GM12878 (cell line): ENCODE results near the gene INSIG1.

Experiments used
- BMI1 ChIP-seq: fragments of 450-650 bp; IDR thresholded peaks from 2 replicates; pipeline ENCODE4 v1.6.1; 2016; ENCODE audit warnings: mild to moderate bottlenecking, moderate library complexity, borderline replicate concordance
- CEBPZ ChIP-seq: fragments of 150-350 bp; IDR thresholded peaks from 2 replicates; pipeline ENCODE4 v1.6.1; 2016; ENCODE audit warnings: low read depth, low read length
- EP300 ChIP-seq, 2 experiments: fragments of 150-350 bp in 1 of 2; IDR thresholded peaks; 2 replicates each; pipeline ENCODE4 v1.6.1; 2011 to 2012; ENCODE audit warnings: low read depth in 2 of 2, low read length in 2 of 2, borderline replicate concordance in 1 of 2, improper control_type of control experiment in 1 of 2, inconsistent platforms in 1 of 2; ENCODE audit not compliant: control insufficient read depth in 1 of 2
- ESRRA ChIP-seq: IDR thresholded peaks from 2 replicates; pipeline ENCODE4 v1.6.1; 2012; ENCODE audit warnings: mild to moderate bottlenecking, low read length, improper control_type of control experiment
- EZH2 ChIP-seq: IDR thresholded peaks from 2 replicates; pipeline ENCODE4 v1.6.1; 2012; ENCODE audit warnings: low read depth, mild to moderate bottlenecking, control low read depth, inconsistent platforms, low read length, borderline replicate concordance; ENCODE audit not compliant: control insufficient read depth
- IRF3 ChIP-seq: fragments of 450-650 bp; IDR thresholded peaks from 2 replicates; pipeline ENCODE4 v1.6.1; 2014; ENCODE audit warnings: mild to moderate bottlenecking
- POLR2AphosphoS2 ChIP-seq: IDR thresholded peaks from 2 replicates; pipeline ENCODE4 v1.6.1; 2011; ENCODE audit warnings: low read depth, mild to moderate bottlenecking, low read length, improper control_type of control experiment, moderate library complexity
- RFX5 ChIP-seq: IDR thresholded peaks from 2 replicates; pipeline ENCODE4 v1.6.1; 2011; ENCODE audit warnings: low read depth, low read length, improper control_type of control experiment
- TCF12 ChIP-seq: IDR thresholded peaks from 2 replicates; pipeline ENCODE4 v1.6.1; 2011; ENCODE audit warnings: low read depth, mild to moderate bottlenecking, low read length
- ZNF274 ChIP-seq: IDR thresholded peaks from one replicate; pipeline ENCODE4 v1.8.0; 2011; ENCODE audit not compliant: insufficient read length, insufficient read depth
- TF ChIP-seq, protein P1 (sequence below), 3 experiments: IDR thresholded peaks in 2 of 3; conservative IDR thresholded peaks in 1 of 3; 2 replicates each; pipeline ENCODE4 v1.5.1; 2011; ENCODE audit warnings: low read depth in 3 of 3, low read length in 3 of 3, mild to moderate bottlenecking in 3 of 3, control low read depth in 2 of 3, moderate library complexity in 2 of 3, inconsistent platforms in 1 of 3, mixed read lengths in 1 of 3; ENCODE audit not compliant: control insufficient read depth in 2 of 3, insufficient read depth in 1 of 3; ENCODE audit errors: extremely low read depth in 1 of 3
- TF ChIP-seq, protein P2 (sequence below): fragments of 450-650 bp; IDR thresholded peaks from 2 replicates; pipeline ENCODE4 v1.6.1; 2017; ENCODE audit warnings: mild to moderate bottlenecking

- TF ChIP-seq CEBPZ (no peak), BMI1 (peak; percentile 91), RFX5 (peak; percentile 90), ESRRA (no peak), EP300 (IDR thresholded peaks at IDR 0.05; ENCODE audit: borderline replicate concordance in 1 of 2, control insufficient read depth in 1 of 2, low read depth in 2 of 2, low read length in 2 of 2) (peak; percentile 43 to 57; a peak in 3 of 4 replicates), IRF3 (peak; percentile 52; the same call in 1 of the 2 replicates), ZNF274 (no peak), TCF12 (peak; percentile 80), POLR2AphosphoS2 (no peak; the same call in 1 of the 2 replicates), EZH2 (0 out of 2 replicates have a peak, but pooled peaks have one; percentile 66)
- TF ChIP-seq, protein P1, sequence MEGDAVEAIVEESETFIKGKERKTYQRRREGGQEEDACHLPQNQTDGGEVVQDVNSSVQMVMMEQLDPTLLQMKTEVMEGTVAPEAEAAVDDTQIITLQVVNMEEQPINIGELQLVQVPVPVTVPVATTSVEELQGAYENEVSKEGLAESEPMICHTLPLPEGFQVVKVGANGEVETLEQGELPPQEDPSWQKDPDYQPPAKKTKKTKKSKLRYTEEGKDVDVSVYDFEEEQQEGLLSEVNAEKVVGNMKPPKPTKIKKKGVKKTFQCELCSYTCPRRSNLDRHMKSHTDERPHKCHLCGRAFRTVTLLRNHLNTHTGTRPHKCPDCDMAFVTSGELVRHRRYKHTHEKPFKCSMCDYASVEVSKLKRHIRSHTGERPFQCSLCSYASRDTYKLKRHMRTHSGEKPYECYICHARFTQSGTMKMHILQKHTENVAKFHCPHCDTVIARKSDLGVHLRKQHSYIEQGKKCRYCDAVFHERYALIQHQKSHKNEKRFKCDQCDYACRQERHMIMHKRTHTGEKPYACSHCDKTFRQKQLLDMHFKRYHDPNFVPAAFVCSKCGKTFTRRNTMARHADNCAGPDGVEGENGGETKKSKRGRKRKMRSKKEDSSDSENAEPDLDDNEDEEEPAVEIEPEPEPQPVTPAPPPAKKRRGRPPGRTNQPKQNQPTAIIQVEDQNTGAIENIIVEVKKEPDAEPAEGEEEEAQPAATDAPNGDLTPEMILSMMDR (IDR thresholded peaks at IDR 0.05 in 2 of 3, conservative IDR thresholded peaks at IDR 0.05 in 1 of 3; ENCODE audit: control insufficient read depth in 2 of 3, extremely low read depth in 1 of 3, insufficient read depth in 1 of 3, low read depth in 3 of 3, low read length in 3 of 3): no peak
- TF ChIP-seq, protein P2, sequence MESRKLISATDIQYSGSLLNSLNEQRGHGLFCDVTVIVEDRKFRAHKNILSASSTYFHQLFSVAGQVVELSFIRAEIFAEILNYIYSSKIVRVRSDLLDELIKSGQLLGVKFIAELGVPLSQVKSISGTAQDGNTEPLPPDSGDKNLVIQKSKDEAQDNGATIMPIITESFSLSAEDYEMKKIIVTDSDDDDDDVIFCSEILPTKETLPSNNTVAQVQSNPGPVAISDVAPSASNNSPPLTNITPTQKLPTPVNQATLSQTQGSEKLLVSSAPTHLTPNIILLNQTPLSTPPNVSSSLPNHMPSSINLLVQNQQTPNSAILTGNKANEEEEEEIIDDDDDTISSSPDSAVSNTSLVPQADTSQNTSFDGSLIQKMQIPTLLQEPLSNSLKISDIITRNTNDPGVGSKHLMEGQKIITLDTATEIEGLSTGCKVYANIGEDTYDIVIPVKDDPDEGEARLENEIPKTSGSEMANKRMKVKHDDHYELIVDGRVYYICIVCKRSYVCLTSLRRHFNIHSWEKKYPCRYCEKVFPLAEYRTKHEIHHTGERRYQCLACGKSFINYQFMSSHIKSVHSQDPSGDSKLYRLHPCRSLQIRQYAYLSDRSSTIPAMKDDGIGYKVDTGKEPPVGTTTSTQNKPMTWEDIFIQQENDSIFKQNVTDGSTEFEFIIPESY: no peak
These were observed 1.3 kb downstream of the INSIG1 start for GRCh38 chr7:155298834-155299534.
